SU-DHL-6 (cell line): ENCODE results near the gene SCARB2.

ENCODE experiments used
- CTCF ChIP-seq: fragments of 200-600 bp; sonication (generic); IDR thresholded peaks from one replicate; pipeline ENCODE4 v1.5.1; 2017; ENCODE audit warnings: antibody characterized with exemption, mild to moderate bottlenecking, low read length, moderate library complexity; ENCODE audit not compliant: insufficient read depth, poor library complexity, severe bottlenecking
- EZH2phosphoT487 ChIP-seq: fragments of 200-600 bp; sonication (generic), shearing (Covaris generic); conservative IDR thresholded peaks from 2 replicates; pipeline ENCODE4 v1.6.1; 2018; ENCODE audit warnings: mild to moderate bottlenecking, antibody characterized with exemption, low read length, moderate library complexity, mixed read lengths

- TF ChIP-seq CTCF (no peak), EZH2phosphoT487 (no peak)
Observed at GRCh38 chr4:76194325-76194724, 19.3 kb downstream of the SCARB2 start.
